HCT116 (cell line): ENCODE data around the gene BACE1. TPM values are rescaled to one million over a fixed set of nuclear protein-coding genes. Genes with fewer than 3 reads are reported as not detected.
"Not testable (repeated sequence)": the region's sequence is repeated elsewhere in the genome, so short reads cannot be mapped to it uniquely, and the experiment has no call there.

Experiments used
- ATAC-seq: fragments of 200-7000 bp; cut with Tn5 transposase; 2 replicates; pipeline ENCODE4 v1.9.1; 2020; ENCODE audit warnings: mild to moderate bottlenecking, moderate library complexity
- BruUV-seq: library from RNA; stranded (reverse); fragments of 400-500 nt; replicated peaks from 2 replicates; lab custom pipeline; 2021; lab: Mats Ljungman, UMichigan
- CTCF ChIA-PET: fragments of 300-600 bp; sonication (Branson Sonifier 250); formaldehyde crosslinking; loops from one replicate; lab custom pipeline; 2021; ENCODE audit warnings: antibody characterized with exemption; lab: Charles Lee
- POLR2A ChIA-PET: fragments of 300-600, 350-600 bp; sonication (Branson Sonifier 250); formaldehyde crosslinking; loops from one replicate; lab custom pipeline; 2021; ENCODE audit warnings: antibody characterized with exemption; lab: Charles Lee
- RAD21 ChIA-PET, 2 experiments: fragments of 300-600 bp; sonication (Branson Sonifier 250); formaldehyde crosslinking; loops; one replicate each; lab custom pipeline; 2023; ENCODE audit warnings: low total read pairs in 2 of 2; ENCODE audit not compliant: uncharacterized antibody in 2 of 2, unreplicated experiment in 2 of 2, low non-redundant PET in 1 of 2; lab: Charles Lee
- DNase-seq: peaks from one replicate; pipeline ENCODE4 v3.0.0-alpha.2; 2010; ENCODE audit warnings: low read depth, low spot score
- H2AFZ ChIP-seq: fragments of 200-600 bp; shearing (Covaris generic), sonication (generic); 2 replicates; pipeline ENCODE4 v1.6.1; 2017; ENCODE audit warnings: low read depth, mixed run types, mixed read lengths, antibody characterized with exemption, low read length; ENCODE audit not compliant: poor library complexity, severe bottlenecking
- H3K27ac ChIP-seq: 2 replicates; pipeline ENCODE4 v1.5.1; 2012; ENCODE audit warnings: low read depth, low read length
- H3K27me3 ChIP-seq: fragments of 200-600 bp; sonication (generic); 2 replicates; pipeline ENCODE4 v1.6.1; 2016; ENCODE audit warnings: mixed run types, low read length, mixed read lengths; ENCODE audit not compliant: insufficient read depth
- H3K36me3 ChIP-seq, 2 experiments: fragments of 200-500 bp in 1 of 2; fragments of 200-600 bp in 1 of 2; sonication (Bioruptor generic) in 1 of 2; sonication (generic) in 1 of 2; 2 replicates each; pipeline versions ENCODE4 v1.5.1 to v1.6.1; 2014 to 2016; ENCODE audit warnings: low read length in 2 of 2, inconsistent platforms in 1 of 2, mixed read lengths in 1 of 2, mixed run types in 1 of 2; ENCODE audit not compliant: insufficient read depth in 2 of 2, control insufficient read depth in 1 of 2
- H3K4me1 ChIP-seq, 2 experiments: fragments of 200-600 bp in 1 of 2; sonication (generic) in 1 of 2; 2 replicates each; pipeline versions ENCODE4 v1.5.1 to v1.6.1; 2012 to 2017; ENCODE audit warnings: low read length in 2 of 2, inconsistent platforms in 1 of 2, mild to moderate bottlenecking in 1 of 2, mixed read lengths in 1 of 2, mixed run types in 1 of 2, moderate library complexity in 1 of 2; ENCODE audit not compliant: insufficient read depth in 2 of 2, control insufficient read depth in 1 of 2
- H3K4me2 ChIP-seq: fragments of 200-600 bp; sonication (generic); 2 replicates; pipeline ENCODE4 v1.6.1; 2017; ENCODE audit warnings: mixed run types, low read length, mixed read lengths
- H3K4me3 ChIP-seq, 2 experiments: fragments of 200-600 bp in 1 of 2; sonication (generic) in 1 of 2; replicated peaks in 1 of 2; 2 replicates each; pipeline ENCODE4 v1.5.1; 2011 to 2016; ENCODE audit warnings: low read length in 2 of 2, control low read depth in 1 of 2, low read depth in 1 of 2, mild to moderate bottlenecking in 1 of 2, mixed read lengths in 1 of 2, mixed run types in 1 of 2
- H3K79me2 ChIP-seq: fragments of 200-600 bp; sonication (generic); 2 replicates; pipeline ENCODE4 v1.6.1; 2017; ENCODE audit warnings: mild to moderate bottlenecking, mixed run types, low read length, moderate library complexity, mixed read lengths; ENCODE audit not compliant: insufficient read depth
- H3K9ac ChIP-seq: fragments of 200-600 bp; sonication (generic); 2 replicates; pipeline ENCODE4 v1.6.1; 2016; ENCODE audit warnings: low read length, mixed read lengths
- H3K9me2 ChIP-seq: fragments of 200-600 bp; sonication (generic), shearing (Covaris generic); 2 replicates; pipeline ENCODE4 v1.6.1; 2017; ENCODE audit warnings: mixed run types, mild to moderate bottlenecking, moderate library complexity; ENCODE audit not compliant: insufficient read depth
- H3K9me3 ChIP-seq, 2 experiments: fragments of 200-500 bp in 1 of 2; fragments of 200-600 bp in 1 of 2; sonication (Bioruptor generic) in 1 of 2; sonication (generic) in 1 of 2; 2 replicates each; pipeline ENCODE4 v1.6.1; 2014 to 2017; ENCODE audit warnings: low read length in 2 of 2, mixed read lengths in 2 of 2, inconsistent platforms in 1 of 2, low read depth in 1 of 2, mild to moderate bottlenecking in 1 of 2, mixed run types in 1 of 2, moderate library complexity in 1 of 2; ENCODE audit not compliant: control insufficient read depth in 1 of 2, insufficient read depth in 1 of 2
- H4K20me1 ChIP-seq: fragments of 200-600 bp; sonication (generic), shearing (Covaris generic); 2 replicates; pipeline ENCODE4 v1.6.1; 2017; ENCODE audit warnings: mixed run types, mild to moderate bottlenecking, moderate library complexity; ENCODE audit not compliant: insufficient read depth
- CEBPB ChIP-seq: IDR thresholded peaks from 2 replicates; pipeline ENCODE4 v1.6.1; 2012; ENCODE audit warnings: low read depth
- EZH2 ChIP-seq: fragments of 200-600 bp; sonication (generic); IDR thresholded peaks from 2 replicates; pipeline ENCODE4 v1.6.1; 2017; ENCODE audit warnings: antibody characterized with exemption, mixed run types
- EZH2phosphoT487 ChIP-seq: fragments of 200-600 bp; IDR thresholded peaks from 2 replicates; pipeline ENCODE4 v1.6.1; 2018; ENCODE audit warnings: antibody characterized with exemption, borderline replicate concordance
- FOSL1 ChIP-seq: IDR thresholded peaks from 2 replicates; pipeline ENCODE4 v1.6.1; 2012; ENCODE audit warnings: low read depth
- POLR2AphosphoS5 ChIP-seq: IDR thresholded peaks from 2 replicates; pipeline ENCODE4 v1.6.1; 2011; ENCODE audit warnings: mild to moderate bottlenecking, low read depth, low read length, moderate library complexity
- SP1 ChIP-seq: IDR thresholded peaks from 2 replicates; pipeline ENCODE4 v1.6.1; 2012; ENCODE audit warnings: low read depth
- ZFX ChIP-seq: fragments of 450-650 bp; IDR thresholded peaks from 2 replicates; pipeline ENCODE4 v1.6.1; 2017
- ZNF274 ChIP-seq: fragments of 200-500 bp; sonication (Bioruptor generic); IDR thresholded peaks from 2 replicates; pipeline ENCODE4 v1.6.1; 2014; ENCODE audit warnings: mild to moderate bottlenecking, low read depth, low read length, inconsistent platforms
- intact Hi-C: fragments of 100-400 bp; cut with micrococcal nuclease; formaldehyde crosslinking; loops from 2 replicates; pipeline ENCODE4 v1.10.0; 2022
- total RNA-seq: library from RNA; stranded (reverse); gene quantifications from one replicate; pipeline ENCODE4 v1.2.1, GENCODE V29; 2021; ENCODE audit not compliant: unreplicated experiment
- TF ChIP-seq, protein P1 (sequence below): IDR thresholded peaks from 2 replicates; pipeline ENCODE4 v1.6.1; 2011; ENCODE audit warnings: mild to moderate bottlenecking, low read length, moderate library complexity; ENCODE audit not compliant: insufficient replicate concordance; ENCODE audit errors: extremely low read depth
- TF ChIP-seq, protein P2 (sequence below): IDR thresholded peaks from 2 replicates; pipeline ENCODE4 v1.6.1; 2012; ENCODE audit warnings: low read depth

The BACE1 gene
- total RNA-seq, 1 experiment from 2014 or later = 8.5 TPM

DNA sequence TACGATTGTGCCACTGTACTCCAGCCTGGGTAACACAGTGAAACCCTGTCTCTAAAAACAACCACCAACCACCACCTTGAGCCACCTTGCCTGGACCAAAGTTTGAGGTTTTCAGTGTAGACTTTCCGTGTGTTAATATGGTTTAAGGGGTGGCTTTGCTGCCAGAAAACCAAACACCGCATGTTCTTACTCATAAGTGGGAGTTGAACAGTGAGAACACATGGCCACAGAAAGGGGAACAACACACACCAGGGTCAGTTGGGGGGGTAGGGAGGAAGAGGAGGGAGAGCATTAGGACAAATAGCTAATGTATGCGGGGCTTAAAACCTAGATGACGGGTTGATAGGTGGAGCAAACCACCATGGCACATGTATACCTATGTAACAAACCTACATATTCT, 43.9 kb downstream of the BACE1 start:
- not testable (repeated sequence) for ATAC-seq

GRCh38 chr11:117271208-117271607, 44.8 kb downstream of the BACE1 start:
- Histone ChIP-seq H3K36me3 (0 out of 4 replicates have a peak, but pooled peaks cover 0 to 3% of the 10 kb centered on the region in 2 experiments), H3K4me2 (no peak overlapping the region), H3K27ac (no peak overlapping the region)
- intact Hi-C loops = no loop called here
- RAD21 ChIA-PET = no interaction called here
- TF ChIP-seq EZH2phosphoT487 (no peak), SP1 (no peak), EZH2 (no peak), ZNF274 (no peak), CEBPB (no peak), POLR2AphosphoS5 (no peak), ZFX (no peak), FOSL1 (no peak)
- TF ChIP-seq, protein P1, sequence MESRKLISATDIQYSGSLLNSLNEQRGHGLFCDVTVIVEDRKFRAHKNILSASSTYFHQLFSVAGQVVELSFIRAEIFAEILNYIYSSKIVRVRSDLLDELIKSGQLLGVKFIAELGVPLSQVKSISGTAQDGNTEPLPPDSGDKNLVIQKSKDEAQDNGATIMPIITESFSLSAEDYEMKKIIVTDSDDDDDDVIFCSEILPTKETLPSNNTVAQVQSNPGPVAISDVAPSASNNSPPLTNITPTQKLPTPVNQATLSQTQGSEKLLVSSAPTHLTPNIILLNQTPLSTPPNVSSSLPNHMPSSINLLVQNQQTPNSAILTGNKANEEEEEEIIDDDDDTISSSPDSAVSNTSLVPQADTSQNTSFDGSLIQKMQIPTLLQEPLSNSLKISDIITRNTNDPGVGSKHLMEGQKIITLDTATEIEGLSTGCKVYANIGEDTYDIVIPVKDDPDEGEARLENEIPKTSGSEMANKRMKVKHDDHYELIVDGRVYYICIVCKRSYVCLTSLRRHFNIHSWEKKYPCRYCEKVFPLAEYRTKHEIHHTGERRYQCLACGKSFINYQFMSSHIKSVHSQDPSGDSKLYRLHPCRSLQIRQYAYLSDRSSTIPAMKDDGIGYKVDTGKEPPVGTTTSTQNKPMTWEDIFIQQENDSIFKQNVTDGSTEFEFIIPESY = no peak
- TF ChIP-seq, protein P2, sequence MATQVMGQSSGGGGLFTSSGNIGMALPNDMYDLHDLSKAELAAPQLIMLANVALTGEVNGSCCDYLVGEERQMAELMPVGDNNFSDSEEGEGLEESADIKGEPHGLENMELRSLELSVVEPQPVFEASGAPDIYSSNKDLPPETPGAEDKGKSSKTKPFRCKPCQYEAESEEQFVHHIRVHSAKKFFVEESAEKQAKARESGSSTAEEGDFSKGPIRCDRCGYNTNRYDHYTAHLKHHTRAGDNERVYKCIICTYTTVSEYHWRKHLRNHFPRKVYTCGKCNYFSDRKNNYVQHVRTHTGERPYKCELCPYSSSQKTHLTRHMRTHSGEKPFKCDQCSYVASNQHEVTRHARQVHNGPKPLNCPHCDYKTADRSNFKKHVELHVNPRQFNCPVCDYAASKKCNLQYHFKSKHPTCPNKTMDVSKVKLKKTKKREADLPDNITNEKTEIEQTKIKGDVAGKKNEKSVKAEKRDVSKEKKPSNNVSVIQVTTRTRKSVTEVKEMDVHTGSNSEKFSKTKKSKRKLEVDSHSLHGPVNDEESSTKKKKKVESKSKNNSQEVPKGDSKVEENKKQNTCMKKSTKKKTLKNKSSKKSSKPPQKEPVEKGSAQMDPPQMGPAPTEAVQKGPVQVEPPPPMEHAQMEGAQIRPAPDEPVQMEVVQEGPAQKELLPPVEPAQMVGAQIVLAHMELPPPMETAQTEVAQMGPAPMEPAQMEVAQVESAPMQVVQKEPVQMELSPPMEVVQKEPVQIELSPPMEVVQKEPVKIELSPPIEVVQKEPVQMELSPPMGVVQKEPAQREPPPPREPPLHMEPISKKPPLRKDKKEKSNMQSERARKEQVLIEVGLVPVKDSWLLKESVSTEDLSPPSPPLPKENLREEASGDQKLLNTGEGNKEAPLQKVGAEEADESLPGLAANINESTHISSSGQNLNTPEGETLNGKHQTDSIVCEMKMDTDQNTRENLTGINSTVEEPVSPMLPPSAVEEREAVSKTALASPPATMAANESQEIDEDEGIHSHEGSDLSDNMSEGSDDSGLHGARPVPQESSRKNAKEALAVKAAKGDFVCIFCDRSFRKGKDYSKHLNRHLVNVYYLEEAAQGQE = no peak
- TF ChIP-seq, all 23 proteins: peak for 0
- Histone ChIP-seq H4K20me1 (no peaks in the 10 kb centered on the region), H3K9ac (no peak overlapping the region), H3K9me2 (no peaks in the 10 kb centered on the region), H3K79me2 (no peaks in the 10 kb centered on the region; the same call in 1 of the 2 replicates), H3K9me3 (peaks cover 0 to 5% of the 10 kb centered on the region in 2 experiments; a peak in 1 of 4 replicates), H3K4me3 (no peak overlapping the region), H3K4me1 (0 out of 4 replicates have a peak, but pooled peaks cover 0 to 3% of the 10 kb centered on the region in 2 experiments), H2AFZ (no peak overlapping the region), H3K27me3 (no peaks in the 10 kb centered on the region)
- CTCF ChIA-PET = no interaction called here
- no TSS peak for BruUV-seq
- POLR2A ChIA-PET = no interaction called here
- no peak for ATAC-seq
- no peak for DNase-seq

More for the DNA sequence above, 43.9 kb downstream of the BACE1 start:
- H3K4me1 ChIP-seq, RAD21 ChIA-PET, H3K9me3 ChIP-seq, CTCF ChIA-PET, H4K20me1 ChIP-seq, H3K27ac ChIP-seq, intact Hi-C loops, BruUV-seq, DNase-seq, H3K9ac ChIP-seq, H3K36me3 ChIP-seq, H3K9me2 ChIP-seq, H3K4me3 ChIP-seq, POLR2A ChIA-PET, H3K27me3 ChIP-seq, H2AFZ ChIP-seq, H3K4me2 ChIP-seq, H3K79me2 ChIP-seq: not testable (repeated sequence)
